Mesendoderm (in vitro differentiated cells): ENCODE data around the gene FCGR2B. TPM values are rescaled to one million over a fixed set of nuclear protein-coding genes. Genes with fewer than 3 reads are reported as not detected.
"Not testable (repeated sequence)": the region's sequence is repeated elsewhere in the genome, so short reads cannot be mapped to it uniquely, and the experiment has no call there.

ENCODE experiments used
- DNase-seq: peaks from one replicate; pipeline ENCODE4 v3.0.0; 2013
- H2AK5ac ChIP-seq: 2 replicates; pipeline ENCODE4 v1.6.1; 2013; ENCODE audit warnings: low read length, inconsistent platforms
- H2BK120ac ChIP-seq: 2 replicates; pipeline ENCODE4 v1.6.1; 2013; ENCODE audit warnings: low read depth, mild to moderate bottlenecking, low read length, moderate library complexity, mixed read lengths
- H2BK15ac ChIP-seq: replicated peaks from 2 replicates; pipeline ENCODE4 v1.6.1; 2013; ENCODE audit warnings: low read depth, mild to moderate bottlenecking, moderate library complexity
- H2BK5ac ChIP-seq: 2 replicates; pipeline ENCODE4 v1.6.1; 2013; ENCODE audit warnings: low read length, inconsistent platforms
- H3K18ac ChIP-seq: 2 replicates; pipeline ENCODE4 v1.6.1; 2013; ENCODE audit warnings: mild to moderate bottlenecking, low read length, mixed read lengths
- H3K23ac ChIP-seq: one replicate; pipeline ENCODE4 v1.6.1; 2013; ENCODE audit warnings: low read length
- H3K27ac ChIP-seq: 2 replicates; pipeline ENCODE4 v1.5.1; 2013; ENCODE audit warnings: low read depth, mild to moderate bottlenecking, inconsistent platforms, low read length, moderate library complexity
- H3K27me3 ChIP-seq: 2 replicates; pipeline ENCODE4 v1.6.1; 2013; ENCODE audit warnings: low read length, control low read depth, mild to moderate bottlenecking, inconsistent platforms; ENCODE audit not compliant: insufficient read depth, poor library complexity
- H3K36me3 ChIP-seq: 2 replicates; pipeline ENCODE4 v1.6.1; 2013; ENCODE audit warnings: low read length, inconsistent platforms; ENCODE audit not compliant: control insufficient read depth, insufficient read depth
- H3K4ac ChIP-seq: one replicate; pipeline ENCODE4 v1.6.1; 2013; ENCODE audit warnings: low read depth, mild to moderate bottlenecking, low read length, moderate library complexity
- H3K4me1 ChIP-seq: 2 replicates; pipeline ENCODE4 v1.6.1; 2013; ENCODE audit warnings: low read depth, low read length, inconsistent platforms; ENCODE audit not compliant: control insufficient read depth
- H3K4me2 ChIP-seq: 2 replicates; pipeline ENCODE4 v1.6.1; 2013; ENCODE audit warnings: low read length
- H3K4me3 ChIP-seq: 2 replicates; pipeline ENCODE4 v1.5.1; 2013; ENCODE audit warnings: mild to moderate bottlenecking, low read length
- H3K56ac ChIP-seq: one replicate; pipeline ENCODE4 v1.6.1; 2013; ENCODE audit warnings: low read length
- H3K79me1 ChIP-seq: 2 replicates; pipeline ENCODE4 v1.6.1; 2013; ENCODE audit warnings: low read length, inconsistent platforms
- H3K79me2 ChIP-seq: 2 replicates; pipeline ENCODE4 v1.6.1; 2013; ENCODE audit warnings: mild to moderate bottlenecking, low read length; ENCODE audit not compliant: control insufficient read depth, insufficient read depth
- H3K9ac ChIP-seq: 2 replicates; pipeline ENCODE4 v1.6.1; 2013; ENCODE audit warnings: low read length, inconsistent platforms
- H4K5ac ChIP-seq: one replicate; pipeline ENCODE4 v1.6.1; 2013; ENCODE audit warnings: low read length
- H4K8ac ChIP-seq: one replicate; pipeline ENCODE4 v1.6.1; 2013; ENCODE audit warnings: low read depth, mild to moderate bottlenecking, control low read depth, low read length, moderate library complexity
- WGBS: extraction: QIAGEN DNeasy Blood & Tissue Kit; methylation state at CpG from one replicate; pipeline ENCODE4 v1.1.7; 2013; ENCODE audit warnings: low lambda C conversion rate, missing lambda C conversion rate; ENCODE audit not compliant: insufficient coverage; ENCODE audit errors: extremely low coverage; 5-methylcytosine and 5-hydroxymethylcytosine counted together
- polyA plus RNA-seq, 2 experiments: library from polyadenylated mRNA; stranded (reverse); fragments of 200-250 nt; gene quantifications; one replicate each; pipeline ENCODE4 v1.2.3, GENCODE V29; 2013

Gene FCGR2B
- polyA plus RNA-seq (2013, experiment 1 of 2): not detected
- polyA plus RNA-seq (2013, experiment 2 of 2): not detected

GRCh38 chr1:161662684-161663339 is at the start of gene FCGR2B:
Gene FCGR2B, plus strand, starts transcription at chr1:161663143. Its CDS starts 99 bp downstream, at chr1:161663242.
- H3K4me2 ChIP-seq, H3K4me1 ChIP-seq, H3K27me3 ChIP-seq, H4K8ac ChIP-seq, DNase-seq, H3K36me3 ChIP-seq, H3K56ac ChIP-seq, H2BK15ac ChIP-seq, H3K23ac ChIP-seq, H3K79me1 ChIP-seq, H3K79me2 ChIP-seq, H2AK5ac ChIP-seq, H2BK5ac ChIP-seq, H4K5ac ChIP-seq, H3K4ac ChIP-seq, H3K27ac ChIP-seq, H3K4me3 ChIP-seq, H2BK120ac ChIP-seq, H3K18ac ChIP-seq, H3K9ac ChIP-seq: not testable (repeated sequence)
- no CpG with 5 or more reads among the region's 4 CpGs for WGBS

GRCh38 chr1:161616417-161616816 is 46.5 kb upstream of the FCGR2B start:
- H3K27me3 ChIP-seq: not testable (repeated sequence)

GRCh38 chr1:161618517-161618916 is 44.4 kb upstream of the FCGR2B start:
- H2BK5ac ChIP-seq, H3K4me2 ChIP-seq, H3K4me3 ChIP-seq, H3K79me1 ChIP-seq, H3K4ac ChIP-seq, H3K36me3 ChIP-seq, H4K5ac ChIP-seq, H3K56ac ChIP-seq, H3K9ac ChIP-seq, H3K27me3 ChIP-seq, H3K79me2 ChIP-seq, H3K27ac ChIP-seq, H4K8ac ChIP-seq, H2BK120ac ChIP-seq, H2AK5ac ChIP-seq, H3K23ac ChIP-seq, H2BK15ac ChIP-seq, H3K18ac ChIP-seq, DNase-seq, H3K4me1 ChIP-seq: not testable (repeated sequence)
- no CpG with 5 or more reads among the region's 4 CpGs for WGBS

More at GRCh38 chr1:161616417-161616816, 46.5 kb upstream of the FCGR2B start:
- H3K4me2 ChIP-seq, H3K56ac ChIP-seq, H3K4me3 ChIP-seq, H2BK5ac ChIP-seq, H2AK5ac ChIP-seq, H3K4ac ChIP-seq, H4K5ac ChIP-seq, H2BK120ac ChIP-seq, DNase-seq, H3K4me1 ChIP-seq, H3K23ac ChIP-seq, H2BK15ac ChIP-seq, H3K36me3 ChIP-seq, H4K8ac ChIP-seq, H3K79me2 ChIP-seq, H3K79me1 ChIP-seq, H3K9ac ChIP-seq, H3K27ac ChIP-seq, H3K18ac ChIP-seq: not testable (repeated sequence)
- no CpG with 5 or more reads among the region's 30 CpGs for WGBS

GRCh38 chr1:161620399-161620798 is 42.5 kb upstream of the FCGR2B start:
- not testable (repeated sequence) for H3K36me3 ChIP-seq, DNase-seq, H3K27ac ChIP-seq, H3K23ac ChIP-seq, H3K18ac ChIP-seq, H3K4me2 ChIP-seq, H3K4me3 ChIP-seq, H3K79me1 ChIP-seq, H4K5ac ChIP-seq, H2AK5ac ChIP-seq, H2BK120ac ChIP-seq, H2BK5ac ChIP-seq, H2BK15ac ChIP-seq, H3K27me3 ChIP-seq, H4K8ac ChIP-seq, H3K4me1 ChIP-seq, H3K79me2 ChIP-seq, H3K9ac ChIP-seq, H3K56ac ChIP-seq, H3K4ac ChIP-seq
- no CpG with 5 or more reads among the region's 7 CpGs for WGBS

GRCh38 chr1:161621181-161622000 is 41.6 kb upstream of the FCGR2B start:
- WGBS: no CpG with 5 or more reads among the region's 41 CpGs
- H2BK15ac ChIP-seq: not testable (repeated sequence)

More at GRCh38 chr1:161621181-161622000, 41.6 kb upstream of the FCGR2B start:
- H4K5ac ChIP-seq, H3K79me2 ChIP-seq, H3K18ac ChIP-seq, H4K8ac ChIP-seq, H3K27ac ChIP-seq, H2AK5ac ChIP-seq, H3K27me3 ChIP-seq, H3K23ac ChIP-seq, H2BK5ac ChIP-seq, H2BK120ac ChIP-seq, H3K36me3 ChIP-seq, H3K4ac ChIP-seq, H3K79me1 ChIP-seq, H3K4me1 ChIP-seq: not testable (repeated sequence)
- H3K4me3 ChIP-seq: peak overlapping the region; percentile 82
- peak overlapping the region; percentile 59 for H3K9ac ChIP-seq
- peak overlapping the region; percentile 59 for H3K4me2 ChIP-seq
- peak; percentile 95 for DNase-seq
- peak overlapping the region; percentile 71 for H3K56ac ChIP-seq
